Forelimb muscle (tissue), 1 donor: ENCODE data around the gene NSF. TPM values are rescaled to one million over a fixed set of nuclear protein-coding genes. Genes with fewer than 3 reads are reported as not detected.
"Not testable (repeated sequence)": the region's sequence is repeated elsewhere in the genome, so short reads cannot be mapped to it uniquely, and the experiment has no call there.

ENCODE experiments used
- DNase-seq: peaks from one replicate; pipeline ENCODE4 v3.0.0-alpha.2; 2013; ENCODE audit warnings: low read depth
- polyA plus RNA-seq: library from polyadenylated mRNA; unstranded; fragments of 120-200 nt; gene quantifications from one replicate; pipeline ENCODE4 v1.2.1, GENCODE V29; 2013; ENCODE audit not compliant: insufficient read length

The NSF gene
- polyA plus RNA-seq: 16.9 TPM

- not testable (repeated sequence) for DNase-seq
Observed at GRCh38 chr17:46590157-46591146, at the start of gene NSF. Gene NSF, plus strand, starts transcription at chr17:46590669. Its CDS starts 107 bp downstream, at chr17:46590776.

- not testable (repeated sequence) for DNase-seq
Observed at GRCh38 chr17:46548607-46549006, 41.9 kb upstream of the NSF start.

GRCh38 chr17:46559155-46559554, 31.3 kb upstream of the NSF start:
- not testable (repeated sequence) for DNase-seq

GRCh38 chr17:46560048-46560447, 30.4 kb upstream of the NSF start:
- not testable (repeated sequence) for DNase-seq

- not testable (repeated sequence) for DNase-seq
Observed at GRCh38 chr17:46566284-46566683, 24.2 kb upstream of the NSF start.

- DNase-seq: not testable (repeated sequence)
Observed at GRCh38 chr17:46566980-46567379, 23.5 kb upstream of the NSF start.

GRCh38 chr17:46571796-46572195, 18.7 kb upstream of the NSF start:
- DNase-seq: not testable (repeated sequence)

GRCh38 chr17:46579083-46580075, 11.1 kb upstream of the NSF start, which contains the start of gene ARL17A:
Gene ARL17A, minus strand, starts transcription at chr17:46579691. Its CDS starts 3,369 bp downstream, at chr17:46576322.
- not testable (repeated sequence) for DNase-seq

GRCh38 chr17:46580082-46580481, 10.4 kb upstream of the NSF start:
- DNase-seq: not testable (repeated sequence)

GRCh38 chr17:46585444-46585843, 5.0 kb upstream of the NSF start:
- DNase-seq: not testable (repeated sequence)

- not testable (repeated sequence) for DNase-seq
Observed at GRCh38 chr17:46591332-46591731, 863 bp downstream of the NSF start.

- not testable (repeated sequence) for DNase-seq
Observed at GRCh38 chr17:46598344-46598931, 8.0 kb downstream of the NSF start.

GRCh38 chr17:46600767-46601166, 10.3 kb downstream of the NSF start:
- DNase-seq: not testable (repeated sequence)

GRCh38 chr17:46603125-46603524, 12.7 kb downstream of the NSF start:
- DNase-seq: not testable (repeated sequence)

GRCh38 chr17:46611304-46611703, 20.8 kb downstream of the NSF start:
- DNase-seq: not testable (repeated sequence)

- DNase-seq: not testable (repeated sequence)
Observed at GRCh38 chr17:46613876-46614275, 23.4 kb downstream of the NSF start.

- DNase-seq: not testable (repeated sequence)
Observed at GRCh38 chr17:46617121-46617520, 26.7 kb downstream of the NSF start.

- not testable (repeated sequence) for DNase-seq
Observed at GRCh38 chr17:46618975-46619374, 28.5 kb downstream of the NSF start.

- DNase-seq: not testable (repeated sequence)
Observed at GRCh38 chr17:46623790-46624189, 33.3 kb downstream of the NSF start.

GRCh38 chr17:46624726-46625125, 34.3 kb downstream of the NSF start:
- DNase-seq: not testable (repeated sequence)

- not testable (repeated sequence) for DNase-seq
Observed at GRCh38 chr17:46627452-46627851, 37.0 kb downstream of the NSF start.
